Measurements from ENCODE around the gene LORICRIN. TPM values are rescaled to one million over a fixed set of nuclear protein-coding genes. Genes with fewer than 3 reads are reported as not detected.

LORICRIN gene
- total and polyA plus RNA-seq, 4 donors, result not detected

GRCh38 chr1:153302308-153302707 lies 42.8 kb downstream of the LORICRIN start:
- no peak for DNase-seq (ENCODE audit: low spot score)

More at GRCh38 chr1:153302308-153302707, 42.8 kb downstream of the LORICRIN start:
- H3K4me1 ChIP-seq (ENCODE audit: control insufficient read depth in 4 of 4, insufficient read depth in 4 of 4, low read length in 3 of 4), result no peaks in the 10 kb centered on the region
- no peaks in the 10 kb centered on the region for H3K36me3 ChIP-seq (ENCODE audit: control insufficient read depth in 4 of 4, insufficient read depth in 3 of 4, low read depth in 1 of 4, low read length in 3 of 4)
- H3K4me3 ChIP-seq (ENCODE audit: low read depth in 1 of 3, low read length in 3 of 3), result no peak overlapping the region
- H3K27me3 ChIP-seq (ENCODE audit: control insufficient read depth in 4 of 4, insufficient read depth in 4 of 4, low read length in 3 of 4), result no peaks in the 10 kb centered on the region
- WGBS, result 76% methylated on average over 5 of the region's 5 CpGs
- H3K9me3 ChIP-seq (ENCODE audit: control insufficient read depth in 4 of 4, low read length in 3 of 4), result no peaks in the 10 kb centered on the region
- no peak overlapping the region for H3K27ac ChIP-seq (ENCODE audit: low read depth in 1 of 2, low read length in 2 of 2)
- TF ChIP-seq TAF1 (conservative IDR thresholded peaks at IDR 0.05) (no peak), EGR1 (IDR thresholded peaks at IDR 0.05; ENCODE audit: low read depth in 2 of 2) (no peak), SP1 (IDR thresholded peaks at IDR 0.05) (no peak), HNF4G (IDR thresholded peaks at IDR 0.05) (no peak), RXRA (IDR thresholded peaks at IDR 0.05) (no peak), NR2F2 (IDR thresholded peaks at IDR 0.05) (no peak), HNF4A (conservative IDR thresholded peaks at IDR 0.05) (no peak), GABPA (IDR thresholded peaks at IDR 0.05 in 1 of 2, conservative IDR thresholded peaks at IDR 0.05 in 1 of 2) (no peak), REST (IDR thresholded peaks at IDR 0.05) (no peak), RAD21 (IDR thresholded peaks at IDR 0.05) (no peak), FOXA2 (IDR thresholded peaks at IDR 0.05) (no peak), FOXA1 (IDR thresholded peaks at IDR 0.05) (no peak), YY1 (IDR thresholded peaks at IDR 0.05) (no peak), JUND (IDR thresholded peaks at IDR 0.05) (no peak), MAX (IDR thresholded peaks at IDR 0.05) (no peak)
- TF ChIP-seq, protein P1, sequence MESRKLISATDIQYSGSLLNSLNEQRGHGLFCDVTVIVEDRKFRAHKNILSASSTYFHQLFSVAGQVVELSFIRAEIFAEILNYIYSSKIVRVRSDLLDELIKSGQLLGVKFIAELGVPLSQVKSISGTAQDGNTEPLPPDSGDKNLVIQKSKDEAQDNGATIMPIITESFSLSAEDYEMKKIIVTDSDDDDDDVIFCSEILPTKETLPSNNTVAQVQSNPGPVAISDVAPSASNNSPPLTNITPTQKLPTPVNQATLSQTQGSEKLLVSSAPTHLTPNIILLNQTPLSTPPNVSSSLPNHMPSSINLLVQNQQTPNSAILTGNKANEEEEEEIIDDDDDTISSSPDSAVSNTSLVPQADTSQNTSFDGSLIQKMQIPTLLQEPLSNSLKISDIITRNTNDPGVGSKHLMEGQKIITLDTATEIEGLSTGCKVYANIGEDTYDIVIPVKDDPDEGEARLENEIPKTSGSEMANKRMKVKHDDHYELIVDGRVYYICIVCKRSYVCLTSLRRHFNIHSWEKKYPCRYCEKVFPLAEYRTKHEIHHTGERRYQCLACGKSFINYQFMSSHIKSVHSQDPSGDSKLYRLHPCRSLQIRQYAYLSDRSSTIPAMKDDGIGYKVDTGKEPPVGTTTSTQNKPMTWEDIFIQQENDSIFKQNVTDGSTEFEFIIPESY (IDR thresholded peaks at IDR 0.05), result no peak
- TF ChIP-seq, protein P2, sequence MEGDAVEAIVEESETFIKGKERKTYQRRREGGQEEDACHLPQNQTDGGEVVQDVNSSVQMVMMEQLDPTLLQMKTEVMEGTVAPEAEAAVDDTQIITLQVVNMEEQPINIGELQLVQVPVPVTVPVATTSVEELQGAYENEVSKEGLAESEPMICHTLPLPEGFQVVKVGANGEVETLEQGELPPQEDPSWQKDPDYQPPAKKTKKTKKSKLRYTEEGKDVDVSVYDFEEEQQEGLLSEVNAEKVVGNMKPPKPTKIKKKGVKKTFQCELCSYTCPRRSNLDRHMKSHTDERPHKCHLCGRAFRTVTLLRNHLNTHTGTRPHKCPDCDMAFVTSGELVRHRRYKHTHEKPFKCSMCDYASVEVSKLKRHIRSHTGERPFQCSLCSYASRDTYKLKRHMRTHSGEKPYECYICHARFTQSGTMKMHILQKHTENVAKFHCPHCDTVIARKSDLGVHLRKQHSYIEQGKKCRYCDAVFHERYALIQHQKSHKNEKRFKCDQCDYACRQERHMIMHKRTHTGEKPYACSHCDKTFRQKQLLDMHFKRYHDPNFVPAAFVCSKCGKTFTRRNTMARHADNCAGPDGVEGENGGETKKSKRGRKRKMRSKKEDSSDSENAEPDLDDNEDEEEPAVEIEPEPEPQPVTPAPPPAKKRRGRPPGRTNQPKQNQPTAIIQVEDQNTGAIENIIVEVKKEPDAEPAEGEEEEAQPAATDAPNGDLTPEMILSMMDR (IDR thresholded peaks at IDR 0.05; ENCODE audit: low read depth, low read length, missing input control), result no peak
- TF ChIP-seq, protein P3, sequence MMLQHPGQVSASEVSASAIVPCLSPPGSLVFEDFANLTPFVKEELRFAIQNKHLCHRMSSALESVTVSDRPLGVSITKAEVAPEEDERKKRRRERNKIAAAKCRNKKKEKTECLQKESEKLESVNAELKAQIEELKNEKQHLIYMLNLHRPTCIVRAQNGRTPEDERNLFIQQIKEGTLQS (IDR thresholded peaks at IDR 0.05), result no peak
- H3K9ac ChIP-seq (ENCODE audit: low read depth in 1 of 2, low read length in 2 of 2), result no peak overlapping the region
